ENCODE measurements around the gene ZPR1. TPM values are rescaled to one million over a fixed set of nuclear protein-coding genes. Genes with fewer than 3 reads are reported as not detected.

The ZPR1 gene
- total RNA-seq, 1 donor: 37.1 TPM

GRCh38 chr11:116729501-116730240 lies 58.2 kb downstream of the ZPR1 start:
- no peak for DNase-seq (ENCODE audit: low read depth)
- TF ChIP-seq, protein P1, sequence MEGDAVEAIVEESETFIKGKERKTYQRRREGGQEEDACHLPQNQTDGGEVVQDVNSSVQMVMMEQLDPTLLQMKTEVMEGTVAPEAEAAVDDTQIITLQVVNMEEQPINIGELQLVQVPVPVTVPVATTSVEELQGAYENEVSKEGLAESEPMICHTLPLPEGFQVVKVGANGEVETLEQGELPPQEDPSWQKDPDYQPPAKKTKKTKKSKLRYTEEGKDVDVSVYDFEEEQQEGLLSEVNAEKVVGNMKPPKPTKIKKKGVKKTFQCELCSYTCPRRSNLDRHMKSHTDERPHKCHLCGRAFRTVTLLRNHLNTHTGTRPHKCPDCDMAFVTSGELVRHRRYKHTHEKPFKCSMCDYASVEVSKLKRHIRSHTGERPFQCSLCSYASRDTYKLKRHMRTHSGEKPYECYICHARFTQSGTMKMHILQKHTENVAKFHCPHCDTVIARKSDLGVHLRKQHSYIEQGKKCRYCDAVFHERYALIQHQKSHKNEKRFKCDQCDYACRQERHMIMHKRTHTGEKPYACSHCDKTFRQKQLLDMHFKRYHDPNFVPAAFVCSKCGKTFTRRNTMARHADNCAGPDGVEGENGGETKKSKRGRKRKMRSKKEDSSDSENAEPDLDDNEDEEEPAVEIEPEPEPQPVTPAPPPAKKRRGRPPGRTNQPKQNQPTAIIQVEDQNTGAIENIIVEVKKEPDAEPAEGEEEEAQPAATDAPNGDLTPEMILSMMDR (IDR thresholded peaks at IDR 0.05; ENCODE audit: insufficient read depth, low read length): no peak

GRCh38 chr11:116727990-116728389 lies 59.8 kb downstream of the ZPR1 start:
- DNase-seq (ENCODE audit: low read depth): no peak
- TF ChIP-seq, protein P1 (IDR thresholded peaks at IDR 0.05; ENCODE audit: insufficient read depth, low read length): no peak
- H3K4me3 ChIP-seq (ENCODE audit: low read depth, low read length): no peak overlapping the region

More at GRCh38 chr11:116729501-116730240, 58.2 kb downstream of the ZPR1 start:
- no peak overlapping the region for H3K4me3 ChIP-seq (ENCODE audit: low read depth, low read length)

DNA sequence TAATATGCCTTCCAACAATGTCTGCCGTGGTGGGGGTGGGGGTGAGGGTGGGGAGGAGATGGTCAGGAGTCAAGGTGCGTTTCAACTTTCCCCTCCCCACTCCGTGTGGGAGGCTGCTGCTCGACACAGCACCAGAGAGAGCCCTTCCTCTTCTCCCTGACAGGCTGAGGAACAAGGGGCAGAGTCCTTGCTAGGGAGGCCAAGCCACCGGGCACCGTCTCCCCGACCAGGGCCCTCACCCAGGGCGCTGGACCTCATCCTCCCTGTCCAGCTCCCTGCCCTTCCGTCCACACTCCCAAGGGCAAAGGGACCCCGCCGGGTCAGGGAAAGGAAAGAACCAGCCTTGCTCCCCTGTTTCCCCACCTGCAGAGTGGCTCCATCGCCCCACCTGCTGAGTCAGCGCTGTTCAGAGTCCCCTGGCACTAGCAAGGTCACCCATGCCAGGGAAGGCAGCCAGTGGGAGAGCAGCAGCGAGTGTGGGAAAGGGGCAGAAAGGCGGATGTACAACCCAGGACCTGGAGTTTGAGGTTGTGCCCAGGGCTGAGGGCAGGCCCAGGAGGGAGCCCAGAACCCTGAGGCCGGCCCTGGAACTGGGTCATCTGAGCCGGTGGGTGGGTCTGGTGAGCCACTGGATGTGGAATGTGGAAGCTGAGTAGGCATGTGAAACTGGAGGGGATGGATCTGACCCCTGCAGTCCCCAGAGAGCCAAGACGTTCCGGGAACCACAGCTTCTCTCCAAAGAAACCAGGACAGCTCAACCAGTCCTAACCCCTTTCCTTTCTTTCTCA lies 62.2 kb downstream of the ZPR1 start:
- TF ChIP-seq, protein P1 (IDR thresholded peaks at IDR 0.05; ENCODE audit: insufficient read depth, low read length): no peak
- no peak overlapping the region for H3K4me3 ChIP-seq (ENCODE audit: low read depth, low read length)
- peak; percentile 68 for DNase-seq (ENCODE audit: low read depth)

DNA sequence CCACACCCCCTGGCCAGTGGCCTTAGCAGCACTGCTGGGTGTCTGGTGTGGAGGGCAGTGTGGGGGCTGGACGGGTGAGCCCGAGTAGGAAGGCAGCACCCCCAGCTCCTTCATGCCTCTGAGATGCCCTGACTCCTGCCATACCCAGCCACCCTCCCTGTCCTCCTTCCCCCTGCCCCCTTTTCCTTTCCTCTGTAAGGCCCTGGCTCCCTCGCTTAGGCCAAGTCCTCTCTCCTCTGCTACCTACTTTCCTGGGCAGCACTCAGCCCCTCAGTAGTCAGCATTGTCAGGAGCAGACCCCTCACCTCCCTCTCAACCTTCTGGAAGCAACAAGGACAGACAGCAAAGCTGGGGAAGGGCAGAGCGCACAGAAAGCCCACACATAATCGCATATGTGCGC lies 63.0 kb downstream of the ZPR1 start:
- no peak for DNase-seq (ENCODE audit: low read depth)
- no peak overlapping the region for H3K4me3 ChIP-seq (ENCODE audit: low read depth, low read length)
- TF ChIP-seq, protein P1 (IDR thresholded peaks at IDR 0.05; ENCODE audit: insufficient read depth, low read length): no peak

Other genes with a start within 250 kb of the ZPR1 start
- 14.6 and 21.8 TPM in 2 replicates for gene BUD13, start 15.0 kb downstream of the ZPR1 start, total RNA-seq (ENCODE audit: low replicate concordance)
- not detected in 2 replicates for gene APOA5, start 3.9 kb upstream of the ZPR1 start, total RNA-seq (ENCODE audit: low replicate concordance)
- gene APOA4, start 35.3 kb upstream of the ZPR1 start, total RNA-seq (ENCODE audit: low replicate concordance): not detected in 2 replicates
- not detected in 2 replicates for gene APOC3, start 41.9 kb upstream of the ZPR1 start, total RNA-seq (ENCODE audit: low replicate concordance)
- gene APOA1, start 49.6 kb upstream of the ZPR1 start, total RNA-seq (ENCODE audit: low replicate concordance): 0.72 and 70.3 TPM in 2 replicates